Embryonic facial prominence (tissue), 1 donor: ENCODE data around the gene KCNJ12.
"Not testable (repeated sequence)": the region's sequence is repeated elsewhere in the genome, so short reads cannot be mapped to it uniquely, and the experiment has no call there.

Experiments used
- DNase-seq: peaks from one replicate; pipeline ENCODE4 v3.0.0-alpha.2; 2016; ENCODE audit errors: extremely low spot score

The KCNJ12 gene

GRCh38 chr17:21387616-21388015, 11.5 kb downstream of the KCNJ12 start:
- no peak for DNase-seq

GRCh38 chr17:21388066-21388465, 11.9 kb downstream of the KCNJ12 start:
- DNase-seq = no peak

GRCh38 chr17:21388944-21389343, 12.8 kb downstream of the KCNJ12 start:
- no peak for DNase-seq

- no peak for DNase-seq
Observed at GRCh38 chr17:21389394-21389793, 13.2 kb downstream of the KCNJ12 start.

GRCh38 chr17:21390294-21390693, 14.1 kb downstream of the KCNJ12 start:
- no peak for DNase-seq

- no peak for DNase-seq
Observed at GRCh38 chr17:21392266-21392665, 16.1 kb downstream of the KCNJ12 start.

GRCh38 chr17:21394265-21394664, 18.1 kb downstream of the KCNJ12 start:
- no peak for DNase-seq

- no peak for DNase-seq
Observed at GRCh38 chr17:21395764-21396163, 19.6 kb downstream of the KCNJ12 start.

GRCh38 chr17:21396237-21396636, 20.1 kb downstream of the KCNJ12 start:
- no peak for DNase-seq

- DNase-seq = no peak
Observed at GRCh38 chr17:21397341-21398190, 21.4 kb downstream of the KCNJ12 start.

- no peak for DNase-seq
Observed at GRCh38 chr17:21399474-21400186, 23.5 kb downstream of the KCNJ12 start.

GRCh38 chr17:21400187-21400569, 24.0 kb downstream of the KCNJ12 start:
- DNase-seq = not testable (repeated sequence)

- DNase-seq = no peak
Observed at GRCh38 chr17:21400816-21401593, 24.8 kb downstream of the KCNJ12 start.

GRCh38 chr17:21402166-21402571, 26.0 kb downstream of the KCNJ12 start:
- DNase-seq = not testable (repeated sequence)

- DNase-seq = not testable (repeated sequence)
Observed at GRCh38 chr17:21402926-21403325, 26.8 kb downstream of the KCNJ12 start.

GRCh38 chr17:21404106-21404505, 27.9 kb downstream of the KCNJ12 start:
- not testable (repeated sequence) for DNase-seq

- DNase-seq = not testable (repeated sequence)
Observed at GRCh38 chr17:21404539-21404938, 28.4 kb downstream of the KCNJ12 start.

GRCh38 chr17:21404956-21405731, 29.0 kb downstream of the KCNJ12 start:
- DNase-seq = not testable (repeated sequence)

- DNase-seq = not testable (repeated sequence)
Observed at GRCh38 chr17:21405904-21406400, 29.8 kb downstream of the KCNJ12 start.

GRCh38 chr17:21406616-21407404, 30.7 kb downstream of the KCNJ12 start:
- DNase-seq = not testable (repeated sequence)
